HL-60 (cell line): ENCODE results near the gene SECISBP2L.

ENCODE experiments used
- DNase-seq, 2 experiments: peaks; one replicate each; pipeline ENCODE4 v3.0.0-alpha.2; 2010 to 2020; ENCODE audit warnings: low read depth in 1 of 2, low spot score in 1 of 2
- H3K27ac ChIP-seq: fragments of 250-450 bp; sonication (Bioruptor Pico); replicated peaks from 2 replicates; pipeline ENCODE4 v1.5.1; 2020; ENCODE audit warnings: mild to moderate bottlenecking, moderate library complexity
- H3K27me3 ChIP-seq: fragments of 250-450 bp; sonication (Bioruptor Pico); 2 replicates; pipeline ENCODE4 v1.5.1; 2021; ENCODE audit warnings: mild to moderate bottlenecking, moderate library complexity; ENCODE audit not compliant: insufficient read depth, poor library complexity, severe bottlenecking
- H3K4me3 ChIP-seq: replicated peaks from 2 replicates; pipeline ENCODE4 v1.5.1; 2011; ENCODE audit warnings: mild to moderate bottlenecking, control low read depth, low read length; ENCODE audit not compliant: insufficient read depth
- GABPA ChIP-seq: IDR thresholded peaks from 2 replicates; pipeline ENCODE4 v1.6.1; 2012; ENCODE audit warnings: low read depth
- POLR2AphosphoS5 ChIP-seq: IDR thresholded peaks from 2 replicates; pipeline ENCODE4 v1.6.1; 2012; ENCODE audit warnings: low read depth
- SPI1 ChIP-seq: IDR thresholded peaks from 2 replicates; pipeline ENCODE4 v1.6.1; 2012; ENCODE audit warnings: low read depth, mild to moderate bottlenecking, borderline replicate concordance
- TF ChIP-seq, protein P1 (sequence below): IDR thresholded peaks from 2 replicates; pipeline ENCODE4 v1.6.1; 2012; ENCODE audit warnings: low read depth; ENCODE audit not compliant: insufficient replicate concordance
- TF ChIP-seq, protein P2 (sequence below): IDR thresholded peaks from one replicate; pipeline ENCODE4 v1.5.1; 2011; ENCODE audit warnings: low read length, control low read depth, inconsistent platforms; ENCODE audit not compliant: insufficient read depth

Gene SECISBP2L

DNA sequence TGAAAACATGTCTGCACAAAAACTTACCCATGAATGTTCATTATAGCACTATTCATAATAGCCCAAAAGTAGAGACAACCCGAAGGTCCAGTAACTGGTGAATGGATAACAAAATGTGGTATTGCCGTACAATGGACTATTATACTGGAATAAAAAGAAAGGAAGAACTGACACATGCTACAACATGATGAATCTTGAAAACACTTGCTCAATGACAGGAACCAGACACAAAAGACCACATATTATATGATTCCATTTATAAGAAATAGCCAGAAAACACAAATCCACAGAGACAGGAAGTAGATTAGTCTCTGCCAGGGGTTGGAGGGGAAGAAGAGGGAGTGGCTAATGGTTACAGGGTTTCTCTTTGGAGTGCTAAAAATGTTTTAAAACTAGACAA is 100.9 kb downstream of the SECISBP2L start:
- no peak overlapping the region for H3K27ac ChIP-seq
- no peak overlapping the region for H3K4me3 ChIP-seq
- DNase-seq = no peak
- no peaks in the 10 kb centered on the region for H3K27me3 ChIP-seq
- TF ChIP-seq SPI1 = no peak
- no peak for TF ChIP-seq POLR2AphosphoS5
- TF ChIP-seq, protein P1, sequence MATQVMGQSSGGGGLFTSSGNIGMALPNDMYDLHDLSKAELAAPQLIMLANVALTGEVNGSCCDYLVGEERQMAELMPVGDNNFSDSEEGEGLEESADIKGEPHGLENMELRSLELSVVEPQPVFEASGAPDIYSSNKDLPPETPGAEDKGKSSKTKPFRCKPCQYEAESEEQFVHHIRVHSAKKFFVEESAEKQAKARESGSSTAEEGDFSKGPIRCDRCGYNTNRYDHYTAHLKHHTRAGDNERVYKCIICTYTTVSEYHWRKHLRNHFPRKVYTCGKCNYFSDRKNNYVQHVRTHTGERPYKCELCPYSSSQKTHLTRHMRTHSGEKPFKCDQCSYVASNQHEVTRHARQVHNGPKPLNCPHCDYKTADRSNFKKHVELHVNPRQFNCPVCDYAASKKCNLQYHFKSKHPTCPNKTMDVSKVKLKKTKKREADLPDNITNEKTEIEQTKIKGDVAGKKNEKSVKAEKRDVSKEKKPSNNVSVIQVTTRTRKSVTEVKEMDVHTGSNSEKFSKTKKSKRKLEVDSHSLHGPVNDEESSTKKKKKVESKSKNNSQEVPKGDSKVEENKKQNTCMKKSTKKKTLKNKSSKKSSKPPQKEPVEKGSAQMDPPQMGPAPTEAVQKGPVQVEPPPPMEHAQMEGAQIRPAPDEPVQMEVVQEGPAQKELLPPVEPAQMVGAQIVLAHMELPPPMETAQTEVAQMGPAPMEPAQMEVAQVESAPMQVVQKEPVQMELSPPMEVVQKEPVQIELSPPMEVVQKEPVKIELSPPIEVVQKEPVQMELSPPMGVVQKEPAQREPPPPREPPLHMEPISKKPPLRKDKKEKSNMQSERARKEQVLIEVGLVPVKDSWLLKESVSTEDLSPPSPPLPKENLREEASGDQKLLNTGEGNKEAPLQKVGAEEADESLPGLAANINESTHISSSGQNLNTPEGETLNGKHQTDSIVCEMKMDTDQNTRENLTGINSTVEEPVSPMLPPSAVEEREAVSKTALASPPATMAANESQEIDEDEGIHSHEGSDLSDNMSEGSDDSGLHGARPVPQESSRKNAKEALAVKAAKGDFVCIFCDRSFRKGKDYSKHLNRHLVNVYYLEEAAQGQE = no peak
- TF ChIP-seq, protein P2, sequence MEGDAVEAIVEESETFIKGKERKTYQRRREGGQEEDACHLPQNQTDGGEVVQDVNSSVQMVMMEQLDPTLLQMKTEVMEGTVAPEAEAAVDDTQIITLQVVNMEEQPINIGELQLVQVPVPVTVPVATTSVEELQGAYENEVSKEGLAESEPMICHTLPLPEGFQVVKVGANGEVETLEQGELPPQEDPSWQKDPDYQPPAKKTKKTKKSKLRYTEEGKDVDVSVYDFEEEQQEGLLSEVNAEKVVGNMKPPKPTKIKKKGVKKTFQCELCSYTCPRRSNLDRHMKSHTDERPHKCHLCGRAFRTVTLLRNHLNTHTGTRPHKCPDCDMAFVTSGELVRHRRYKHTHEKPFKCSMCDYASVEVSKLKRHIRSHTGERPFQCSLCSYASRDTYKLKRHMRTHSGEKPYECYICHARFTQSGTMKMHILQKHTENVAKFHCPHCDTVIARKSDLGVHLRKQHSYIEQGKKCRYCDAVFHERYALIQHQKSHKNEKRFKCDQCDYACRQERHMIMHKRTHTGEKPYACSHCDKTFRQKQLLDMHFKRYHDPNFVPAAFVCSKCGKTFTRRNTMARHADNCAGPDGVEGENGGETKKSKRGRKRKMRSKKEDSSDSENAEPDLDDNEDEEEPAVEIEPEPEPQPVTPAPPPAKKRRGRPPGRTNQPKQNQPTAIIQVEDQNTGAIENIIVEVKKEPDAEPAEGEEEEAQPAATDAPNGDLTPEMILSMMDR = no peak

DNA sequence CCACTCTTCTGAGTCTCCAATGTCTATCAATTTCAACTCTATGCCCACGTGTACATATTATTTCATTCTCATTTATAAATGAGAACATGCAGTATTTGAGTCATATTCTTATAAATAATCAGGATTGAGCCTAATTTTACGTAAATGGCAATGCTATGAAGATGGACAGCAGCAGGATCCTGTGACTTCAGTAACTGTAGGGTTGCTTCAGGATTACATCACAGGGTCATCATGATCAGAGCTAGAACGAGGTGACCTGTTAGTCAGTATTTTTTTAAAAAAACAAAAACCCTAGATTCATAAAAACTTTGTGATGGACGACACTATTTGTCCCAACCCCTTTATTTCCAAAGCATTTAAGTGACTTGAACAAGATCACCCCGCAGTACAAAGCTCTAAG is 104.3 kb downstream of the SECISBP2L start:
- no peaks in the 10 kb centered on the region for H3K27me3 ChIP-seq
- no peak for DNase-seq
- no peak for TF ChIP-seq POLR2AphosphoS5
- TF ChIP-seq, protein P2 = no peak
- H3K27ac ChIP-seq = no peak overlapping the region
- no peak overlapping the region for H3K4me3 ChIP-seq

DNA sequence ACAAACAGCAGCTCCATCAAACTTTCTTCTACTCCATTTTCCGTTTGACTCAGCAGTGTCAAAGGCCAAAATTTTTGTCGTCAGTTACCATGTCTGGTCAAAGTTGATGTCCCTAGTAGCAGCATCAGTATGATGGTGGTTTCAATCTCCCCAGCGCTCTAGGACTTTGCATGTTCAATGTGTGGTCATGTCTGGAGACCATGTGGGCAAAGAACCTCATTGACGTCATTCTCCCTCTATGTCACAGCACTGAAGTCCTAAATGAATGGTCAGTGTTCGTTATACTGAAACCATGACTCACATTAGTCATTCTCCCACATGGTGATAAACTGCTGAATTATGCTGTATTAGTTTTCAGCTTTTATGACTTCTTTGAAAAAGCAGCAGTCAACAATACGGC is 105.7 kb downstream of the SECISBP2L start:
- Histone ChIP-seq H3K27me3 (no peaks in the 10 kb centered on the region), H3K4me3 (no peak overlapping the region), H3K27ac (no peak overlapping the region)
- no peak for DNase-seq
- TF ChIP-seq POLR2AphosphoS5 (no peak), GABPA (no peak), SPI1 (no peak)
- TF ChIP-seq, protein P1 = no peak
- TF ChIP-seq, protein P2 = no peak

DNA sequence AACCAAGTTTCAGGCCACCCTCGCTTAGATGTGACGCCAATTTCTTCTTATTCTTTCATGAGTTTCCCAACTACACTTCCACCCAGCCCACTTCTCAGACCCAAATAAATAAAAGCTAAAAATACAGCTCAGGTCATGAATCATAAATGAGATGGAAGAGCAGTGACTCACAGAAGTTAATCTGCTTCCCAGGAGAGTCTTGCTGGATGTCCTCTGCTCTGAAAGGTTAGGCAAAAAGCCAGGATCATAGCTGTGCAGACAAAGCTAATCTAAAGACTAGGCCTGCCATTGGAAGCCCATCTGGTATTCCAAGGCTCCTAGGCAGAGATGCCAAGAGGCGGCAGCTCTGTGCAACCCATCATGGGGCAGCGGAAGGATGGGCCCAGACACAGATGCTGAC is 106.6 kb downstream of the SECISBP2L start:
- Histone ChIP-seq H3K27ac (no peak overlapping the region), H3K27me3 (no peaks in the 10 kb centered on the region), H3K4me3 (no peak overlapping the region)
- TF ChIP-seq GABPA (no peak), POLR2AphosphoS5 (no peak)
- DNase-seq = no peak
